OCI-LY3 (cell line): ENCODE measurements around the gene PPP6R3.

ENCODE experiments used
- EZH2phosphoT487 ChIP-seq: fragments of 200-600 bp; shearing (Covaris generic); IDR thresholded peaks from 2 replicates; pipeline ENCODE4 v1.6.1; 2018; ENCODE audit warnings: antibody characterized with exemption, mixed run types, low read depth
- TF ChIP-seq, protein P1 (sequence below): fragments of 200-600, 300-600 bp; sonication (generic); IDR thresholded peaks from 2 replicates; pipeline ENCODE4 v1.5.1; 2014; ENCODE audit warnings: antibody characterized with exemption, low read length, low read depth

DNA sequence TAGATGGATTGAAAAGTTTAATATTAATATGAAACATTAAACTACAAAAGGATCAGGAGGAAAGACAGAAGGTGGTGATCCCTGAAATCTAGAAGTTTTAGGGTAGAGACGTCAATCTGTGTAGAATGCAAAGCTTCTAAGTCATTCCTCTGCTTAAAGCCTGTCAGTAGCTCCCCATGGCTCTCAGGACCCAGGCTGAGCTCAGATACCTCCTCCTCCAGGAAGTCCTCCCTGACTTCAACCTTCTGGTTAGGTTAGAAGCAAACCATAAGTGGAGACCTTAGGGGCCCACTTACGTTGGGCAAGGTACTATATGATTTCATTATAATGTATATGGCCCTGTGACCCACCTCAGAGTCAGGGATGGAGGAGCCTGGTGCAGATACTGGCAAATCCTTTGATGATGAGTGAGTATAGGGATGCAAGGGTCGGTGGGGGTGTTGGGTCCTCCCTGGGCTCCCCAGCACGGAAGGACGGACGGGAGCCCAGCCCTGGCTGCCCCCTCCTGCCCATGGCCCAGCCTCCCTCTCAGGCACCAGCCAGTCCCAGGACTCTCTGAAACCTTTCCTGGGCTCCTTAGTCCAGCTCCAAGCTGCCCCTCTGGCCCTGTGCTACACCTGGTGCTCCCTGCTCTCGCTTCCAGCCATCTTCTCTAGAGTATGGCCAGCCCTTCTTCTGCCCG lies 3.2 kb upstream of the PPP6R3 start:
- TF ChIP-seq, protein P1, sequence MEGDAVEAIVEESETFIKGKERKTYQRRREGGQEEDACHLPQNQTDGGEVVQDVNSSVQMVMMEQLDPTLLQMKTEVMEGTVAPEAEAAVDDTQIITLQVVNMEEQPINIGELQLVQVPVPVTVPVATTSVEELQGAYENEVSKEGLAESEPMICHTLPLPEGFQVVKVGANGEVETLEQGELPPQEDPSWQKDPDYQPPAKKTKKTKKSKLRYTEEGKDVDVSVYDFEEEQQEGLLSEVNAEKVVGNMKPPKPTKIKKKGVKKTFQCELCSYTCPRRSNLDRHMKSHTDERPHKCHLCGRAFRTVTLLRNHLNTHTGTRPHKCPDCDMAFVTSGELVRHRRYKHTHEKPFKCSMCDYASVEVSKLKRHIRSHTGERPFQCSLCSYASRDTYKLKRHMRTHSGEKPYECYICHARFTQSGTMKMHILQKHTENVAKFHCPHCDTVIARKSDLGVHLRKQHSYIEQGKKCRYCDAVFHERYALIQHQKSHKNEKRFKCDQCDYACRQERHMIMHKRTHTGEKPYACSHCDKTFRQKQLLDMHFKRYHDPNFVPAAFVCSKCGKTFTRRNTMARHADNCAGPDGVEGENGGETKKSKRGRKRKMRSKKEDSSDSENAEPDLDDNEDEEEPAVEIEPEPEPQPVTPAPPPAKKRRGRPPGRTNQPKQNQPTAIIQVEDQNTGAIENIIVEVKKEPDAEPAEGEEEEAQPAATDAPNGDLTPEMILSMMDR, result no peak
- no peak for TF ChIP-seq EZH2phosphoT487
